ENCODE data around the gene PROK2. TPM values are rescaled to one million over a fixed set of nuclear protein-coding genes. Genes with fewer than 3 reads are reported as not detected.

The PROK2 gene
- total and polyA plus RNA-seq, 8 donors: 0.11 to 18.1 (median 0.26) TPM; not detected in 4

DNA sequence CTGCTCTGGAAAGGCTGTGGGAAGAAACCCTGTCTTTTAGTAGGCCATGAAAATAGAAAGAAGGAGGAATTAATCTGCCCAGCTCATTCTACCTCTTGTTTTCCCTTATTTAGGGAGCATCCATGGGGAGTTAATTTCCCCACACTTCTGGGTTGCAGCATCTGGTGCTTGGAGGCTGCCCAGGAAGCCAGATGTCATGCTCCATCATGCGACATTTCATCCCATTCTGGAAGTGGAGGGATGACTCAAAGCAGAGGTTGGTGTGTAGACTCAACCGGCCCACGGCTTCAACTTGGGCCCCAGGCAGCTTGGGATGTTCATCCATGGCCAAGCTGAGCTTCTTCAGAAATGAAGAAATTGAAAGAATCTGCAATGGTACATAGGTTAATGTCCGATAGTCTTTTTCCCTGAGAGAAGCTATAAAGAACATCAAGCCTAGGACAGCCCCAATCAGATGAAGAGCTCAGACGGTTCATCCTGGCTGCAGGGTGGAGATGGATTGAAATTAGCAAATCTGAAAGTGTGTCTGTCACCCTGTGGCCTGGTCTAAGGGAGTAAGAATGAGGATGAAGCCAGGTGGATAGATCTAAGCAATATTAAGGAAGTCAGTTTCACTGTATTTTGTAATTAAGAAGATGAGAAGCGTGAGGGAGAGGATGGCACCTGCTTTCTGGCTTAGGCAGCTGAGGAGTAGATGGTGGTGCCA is 24.5 kb upstream of the PROK2 start:
- H3K9me3 ChIP-seq: no peaks in the 10 kb centered on the region
- ATAC-seq (no peak), DNase-seq (no peak)
- no peak overlapping the region for H3K27ac ChIP-seq
- intact Hi-C loops (cut with DNase I): no loop called here
- no peak overlapping the region for H3K4me3 ChIP-seq
- no peaks in the 10 kb centered on the region for H3K36me3 ChIP-seq
- TF ChIP-seq, protein P1, sequence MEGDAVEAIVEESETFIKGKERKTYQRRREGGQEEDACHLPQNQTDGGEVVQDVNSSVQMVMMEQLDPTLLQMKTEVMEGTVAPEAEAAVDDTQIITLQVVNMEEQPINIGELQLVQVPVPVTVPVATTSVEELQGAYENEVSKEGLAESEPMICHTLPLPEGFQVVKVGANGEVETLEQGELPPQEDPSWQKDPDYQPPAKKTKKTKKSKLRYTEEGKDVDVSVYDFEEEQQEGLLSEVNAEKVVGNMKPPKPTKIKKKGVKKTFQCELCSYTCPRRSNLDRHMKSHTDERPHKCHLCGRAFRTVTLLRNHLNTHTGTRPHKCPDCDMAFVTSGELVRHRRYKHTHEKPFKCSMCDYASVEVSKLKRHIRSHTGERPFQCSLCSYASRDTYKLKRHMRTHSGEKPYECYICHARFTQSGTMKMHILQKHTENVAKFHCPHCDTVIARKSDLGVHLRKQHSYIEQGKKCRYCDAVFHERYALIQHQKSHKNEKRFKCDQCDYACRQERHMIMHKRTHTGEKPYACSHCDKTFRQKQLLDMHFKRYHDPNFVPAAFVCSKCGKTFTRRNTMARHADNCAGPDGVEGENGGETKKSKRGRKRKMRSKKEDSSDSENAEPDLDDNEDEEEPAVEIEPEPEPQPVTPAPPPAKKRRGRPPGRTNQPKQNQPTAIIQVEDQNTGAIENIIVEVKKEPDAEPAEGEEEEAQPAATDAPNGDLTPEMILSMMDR (IDR thresholded peaks at IDR 0.05): no peak
- peaks cover 0 to 12% of the 10 kb centered on the region in 2 donors for H3K4me1 ChIP-seq
- H3K27me3 ChIP-seq: no peaks in the 10 kb centered on the region

DNA sequence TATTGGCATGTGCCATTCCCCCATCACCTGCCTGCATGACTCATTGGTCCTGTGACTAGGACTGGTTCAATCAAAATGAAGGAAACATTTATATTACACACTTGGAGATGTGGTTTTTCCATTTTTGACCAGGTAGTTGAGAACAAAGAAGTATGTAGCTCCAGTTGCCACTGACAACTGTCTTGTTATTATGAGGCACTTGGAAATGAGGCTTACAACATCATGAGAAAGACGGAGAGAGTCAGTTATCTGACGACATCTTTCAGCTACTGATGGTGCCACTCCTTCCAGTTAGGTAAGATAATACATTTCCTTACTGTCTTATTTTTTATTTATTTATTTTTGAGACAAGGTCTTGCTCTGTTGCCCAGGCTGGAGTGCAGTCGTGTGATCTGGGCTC is 21.8 kb upstream of the PROK2 start:
- no peaks in the 10 kb centered on the region for H3K36me3 ChIP-seq
- peak overlapping the region in 1 of 2 donors; percentile 90 for H3K27ac ChIP-seq
- H3K9me3 ChIP-seq: no peaks in the 10 kb centered on the region
- intact Hi-C loops (cut with DNase I): no loop called here
- H3K4me3 ChIP-seq: no peak overlapping the region
- ATAC-seq (no peak), DNase-seq (no peak)
- peaks cover 0 to 12% of the 10 kb centered on the region in 2 donors for H3K4me1 ChIP-seq
- H3K27me3 ChIP-seq: peaks cover 0 to 7% of the 10 kb centered on the region in 2 donors
- TF ChIP-seq, protein P1 (IDR thresholded peaks at IDR 0.05): no peak

DNA sequence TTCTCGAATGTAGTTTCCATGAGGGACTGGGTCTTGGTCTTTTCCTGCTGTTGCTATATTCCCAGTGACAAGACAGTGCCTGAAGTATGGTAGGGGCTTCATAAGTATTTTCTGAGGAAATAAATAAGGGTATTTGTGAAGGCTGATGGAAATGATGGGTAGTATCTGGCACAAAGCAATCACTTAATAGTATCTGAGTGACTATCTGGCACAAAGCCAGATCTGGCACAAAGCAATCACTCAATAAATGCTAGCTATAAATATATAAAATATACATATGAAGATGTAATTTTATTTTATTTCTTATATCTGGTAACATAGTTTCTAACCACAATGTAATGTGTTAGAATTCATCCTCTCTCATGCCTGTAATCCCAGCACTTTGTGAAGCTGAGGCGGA is 20.7 kb upstream of the PROK2 start:
- Histone ChIP-seq H3K9me3 (no peaks in the 10 kb centered on the region), H3K27ac (peak overlapping the region in 1 of 2 donors; percentile 90), H3K27me3 (peaks cover 3 to 17% of the 10 kb centered on the region in 2 donors), H3K4me1 (peaks cover 0 to 12% of the 10 kb centered on the region in 2 donors), H3K4me3 (no peak overlapping the region), H3K36me3 (no peaks in the 10 kb centered on the region)
- TF ChIP-seq, protein P1 (IDR thresholded peaks at IDR 0.05): no peak
- no peak for DNase-seq
- no peak for ATAC-seq
- intact Hi-C loops (cut with DNase I): no loop called here

DNA sequence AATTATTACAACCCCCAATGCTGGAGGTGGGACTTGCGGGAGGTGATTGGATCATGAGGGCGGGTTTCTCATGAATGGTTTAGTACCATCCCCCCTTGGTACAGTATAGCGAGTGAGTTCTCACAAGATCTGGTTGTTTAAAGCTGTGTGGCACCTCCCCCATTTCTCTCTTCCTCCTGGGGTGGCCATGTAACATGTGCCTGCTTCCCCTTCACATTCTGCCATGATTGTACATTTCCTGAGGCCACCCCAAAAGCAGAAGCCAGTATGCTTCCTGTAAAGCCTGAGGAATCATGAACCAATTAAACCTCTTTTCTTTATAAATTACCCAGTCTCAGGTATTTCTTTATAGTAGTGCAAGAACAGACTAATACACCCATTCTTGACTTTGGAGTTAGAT is 20.3 kb upstream of the PROK2 start:
- no peak for DNase-seq
- intact Hi-C loops (cut with DNase I): no loop called here
- H3K4me3 ChIP-seq: no peak overlapping the region
- peaks cover 5 to 21% of the 10 kb centered on the region in 2 donors for H3K27me3 ChIP-seq
- TF ChIP-seq, protein P1 (IDR thresholded peaks at IDR 0.05): no peak
- ATAC-seq: peak; percentile 47
- peaks cover 0 to 12% of the 10 kb centered on the region in 2 donors for H3K4me1 ChIP-seq
- H3K27ac ChIP-seq: peak overlapping the region in 1 of 2 donors; percentile 90
- no peaks in the 10 kb centered on the region for H3K9me3 ChIP-seq
- no peaks in the 10 kb centered on the region for H3K36me3 ChIP-seq

DNA sequence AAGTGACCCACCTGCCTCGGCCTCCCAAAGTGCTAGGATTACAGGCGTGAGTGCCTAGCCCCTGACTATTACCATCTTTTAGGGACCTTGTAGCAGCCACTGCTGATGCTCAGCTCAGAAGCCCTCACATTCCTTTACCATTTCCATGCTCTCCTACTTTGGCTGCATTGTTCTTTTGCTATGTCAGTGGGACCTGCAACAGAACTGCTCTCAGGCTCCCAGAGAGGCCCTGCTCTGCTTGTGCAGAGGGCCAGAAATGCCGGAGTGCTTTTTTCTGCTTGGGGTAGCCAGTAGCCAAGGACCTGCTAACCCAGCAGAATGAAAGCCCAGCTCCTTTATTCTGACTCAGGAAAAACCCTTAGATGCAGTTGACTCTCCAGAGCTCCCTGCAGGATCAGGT is 18.3 kb upstream of the PROK2 start:
- no peak overlapping the region for H3K4me3 ChIP-seq
- ATAC-seq (no peak), DNase-seq (no peak)
- no peaks in the 10 kb centered on the region for H3K9me3 ChIP-seq
- H3K27ac ChIP-seq: no peak overlapping the region
- H3K27me3 ChIP-seq: peaks cover 7 to 31% of the 10 kb centered on the region in 2 donors
- TF ChIP-seq, protein P1 (IDR thresholded peaks at IDR 0.05): no peak
- intact Hi-C loops (cut with DNase I): no loop called here
- no peaks in the 10 kb centered on the region for H3K36me3 ChIP-seq
- H3K4me1 ChIP-seq: peaks cover 0 to 12% of the 10 kb centered on the region in 2 donors

All from left lung (tissue), 10 donors.